AG04449 (cell line): ENCODE results near the gene SURF6.

ENCODE experiments used
- CTCF ChIA-PET: fragments of 350-600 bp; formaldehyde crosslinking; extraction: SDS; loops from one replicate; lab custom pipeline; 2021; ENCODE audit warnings: antibody characterized with exemption; lab: Yijun Ruan, JAX
- POLR2A ChIA-PET: fragments of 400-600, 350-600 bp; formaldehyde crosslinking; extraction: SDS; loops from one replicate; lab custom pipeline; 2020; ENCODE audit warnings: antibody characterized with exemption, inconsistent platforms; lab: Yijun Ruan, JAX
- DNase-seq: peaks from one replicate; pipeline ENCODE4 v3.0.0-alpha.2; 2010; ENCODE audit warnings: low read depth, low spot score
- H3K4me3 ChIP-seq: 2 replicates; pipeline ENCODE4 v1.5.1; 2011; ENCODE audit warnings: low read depth, mild to moderate bottlenecking, control low read depth, low read length
- TF ChIP-seq, protein P1 (sequence below): IDR thresholded peaks from one replicate; pipeline ENCODE4 v1.5.1; 2011; ENCODE audit warnings: mild to moderate bottlenecking, moderate library complexity, low read length, control low read depth, inconsistent platforms; ENCODE audit not compliant: insufficient read depth; ENCODE audit errors: missing control alignments

Gene SURF6

GRCh38 chr9:133375724-133376654, 40.0 kb upstream of the SURF6 start, which contains the start of the genes STKLD1 and SURF4:
Gene STKLD1, plus strand, starts transcription at chr9:133376366. Its CDS starts 108 bp downstream, at chr9:133376474.
Gene SURF4, minus strand, starts transcription at chr9:133376060. Its CDS starts 91 bp downstream, at chr9:133375969.
- DNase-seq, result peak; percentile 50
- peak within 1 kb of the TSS; percentile 83 for H3K4me3 ChIP-seq
- ChIA-PET CTCF (interaction anchor here (0.6 to 1.4 kb wide), 5 partner anchors 10 to 618 kb away, joined by 3 to 4 read pairs (median 3); no protein-coding TSS in a partner anchor), POLR2A (interaction anchor here (0.6 to 2.7 kb wide), 4 partner anchors 9 to 378 kb away, joined by 3 to 13 read pairs (median 8); partner anchors contain the start of genes MED22 and RPL7A)
- TF ChIP-seq, protein P1, sequence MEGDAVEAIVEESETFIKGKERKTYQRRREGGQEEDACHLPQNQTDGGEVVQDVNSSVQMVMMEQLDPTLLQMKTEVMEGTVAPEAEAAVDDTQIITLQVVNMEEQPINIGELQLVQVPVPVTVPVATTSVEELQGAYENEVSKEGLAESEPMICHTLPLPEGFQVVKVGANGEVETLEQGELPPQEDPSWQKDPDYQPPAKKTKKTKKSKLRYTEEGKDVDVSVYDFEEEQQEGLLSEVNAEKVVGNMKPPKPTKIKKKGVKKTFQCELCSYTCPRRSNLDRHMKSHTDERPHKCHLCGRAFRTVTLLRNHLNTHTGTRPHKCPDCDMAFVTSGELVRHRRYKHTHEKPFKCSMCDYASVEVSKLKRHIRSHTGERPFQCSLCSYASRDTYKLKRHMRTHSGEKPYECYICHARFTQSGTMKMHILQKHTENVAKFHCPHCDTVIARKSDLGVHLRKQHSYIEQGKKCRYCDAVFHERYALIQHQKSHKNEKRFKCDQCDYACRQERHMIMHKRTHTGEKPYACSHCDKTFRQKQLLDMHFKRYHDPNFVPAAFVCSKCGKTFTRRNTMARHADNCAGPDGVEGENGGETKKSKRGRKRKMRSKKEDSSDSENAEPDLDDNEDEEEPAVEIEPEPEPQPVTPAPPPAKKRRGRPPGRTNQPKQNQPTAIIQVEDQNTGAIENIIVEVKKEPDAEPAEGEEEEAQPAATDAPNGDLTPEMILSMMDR, result no peak

GRCh38 chr9:133375116-133375723, 39.2 kb upstream of the SURF6 start:
- H3K4me3 ChIP-seq, result peak overlapping the region; percentile 83
- CTCF ChIA-PET, result interaction anchor here (0.6 to 1.9 kb wide), 6 partner anchors 10 to 45 kb away, joined by 3 to 7 read pairs (median 3); no protein-coding TSS in a partner anchor
- TF ChIP-seq, protein P1, result no peak
- POLR2A ChIA-PET, result interaction anchor here (0.6 to 2.7 kb wide), 5 partner anchors 8 to 706 kb away, joined by 3 to 13 read pairs (median 4); partner anchors contain the start of genes MED22 and RPL7A
- no peak for DNase-seq

DNA sequence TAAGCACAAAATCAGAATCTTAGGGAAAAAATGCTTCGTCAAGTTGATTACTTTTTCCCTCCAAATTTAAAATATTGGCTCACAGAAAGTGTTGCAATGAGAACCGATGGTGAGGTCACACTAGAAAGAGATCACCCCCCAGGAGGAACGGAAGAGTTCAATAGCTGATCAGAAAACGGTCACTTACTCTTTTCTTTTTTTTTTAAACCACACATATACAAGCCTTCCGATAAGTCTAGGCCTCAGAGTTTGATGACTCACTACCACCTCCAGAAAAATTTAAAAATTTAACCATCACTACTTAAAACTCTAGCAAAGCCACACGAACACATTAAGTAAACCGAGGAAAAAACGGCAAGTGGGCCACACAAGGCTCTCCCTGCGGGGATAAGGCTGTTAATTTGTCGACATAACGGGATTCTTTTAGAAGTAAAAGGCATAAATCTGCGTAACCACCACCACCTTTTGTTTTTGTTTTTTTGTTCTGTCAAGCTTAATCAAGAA, 38.7 kb upstream of the SURF6 start:
- H3K4me3 ChIP-seq, result peak overlapping the region; percentile 83
- ChIA-PET POLR2A (interaction anchor here (0.6 to 4.0 kb wide), 5 partner anchors 12 to 705 kb away, joined by 3 to 18 read pairs (median 4); partner anchors contain the start of genes MED22, RPL7A, SURF1 and SURF2), CTCF (interaction anchor here (0.7 to 1.9 kb wide), 5 partner anchors 10 to 31 kb away, joined by 3 to 7 read pairs (median 3); no protein-coding TSS in a partner anchor)
- TF ChIP-seq, protein P1, result no peak
- DNase-seq, result no peak

GRCh38 chr9:133372144-133372543, 36.2 kb upstream of the SURF6 start:
- no peak for DNase-seq
- no peak overlapping the region for H3K4me3 ChIP-seq
- TF ChIP-seq, protein P1, result no peak
- ChIA-PET POLR2A (interaction anchor here (1.4 to 4.0 kb wide), 3 partner anchors 12 to 24 kb away, joined by 5 to 18 read pairs (median 7); partner anchors contain the start of genes MED22, RPL7A, SURF1 and SURF2), CTCF (interaction anchor here (1.1 to 3.2 kb wide), 4 partner anchors 9 to 22 kb away, joined by 3 to 14 read pairs (median 4); no protein-coding TSS in a partner anchor)

- H3K4me3 ChIP-seq, result no peak overlapping the region
- CTCF ChIA-PET, result interaction anchor here (1.2 to 3.2 kb wide), 3 partner anchors 8 to 16 kb away, joined by 3 to 14 read pairs (median 4); no protein-coding TSS in a partner anchor
- POLR2A ChIA-PET, result interaction anchor here (1.4 to 4.0 kb wide), 3 partner anchors 11 to 23 kb away, joined by 5 to 18 read pairs (median 7); partner anchors contain the start of genes MED22, RPL7A, SURF1 and SURF2
- no peak for DNase-seq
- TF ChIP-seq, protein P1, result no peak
Measured at GRCh38 chr9:133371261-133371711, 35.3 kb upstream of the SURF6 start.
